Lower lobe of right lung (tissue), 2 donors: ENCODE results near the gene TMEM131L. TPM values are rescaled to one million over a fixed set of nuclear protein-coding genes. Genes with fewer than 3 reads are reported as not detected.
"Not testable (repeated sequence)": the region's sequence is repeated elsewhere in the genome, so short reads cannot be mapped to it uniquely, and the experiment has no call there.

Experiments
- ATAC-seq, 2 donors: fragments of 200-7000 bp; cut with Tn5 transposase; one replicate each; pipeline ENCODE4 v1.9.1; 2020 to 2022; ENCODE audit warnings: mild to moderate bottlenecking in 2 of 2, moderate library complexity in 2 of 2
- DNase-seq: peaks from one replicate; pipeline ENCODE4 v3.0.0-alpha.2; 2020
- H3K27ac ChIP-seq: fragments of 200-600 bp; one replicate; pipeline ENCODE4 v1.8.0; 2022
- H3K27me3 ChIP-seq: fragments of 200-600 bp; one replicate; pipeline ENCODE4 v1.8.0; 2022; ENCODE audit warnings: low read depth
- H3K36me3 ChIP-seq: fragments of 200-600 bp; one replicate; pipeline ENCODE4 v1.8.0; 2022; ENCODE audit warnings: mild to moderate bottlenecking
- H3K4me1 ChIP-seq: fragments of 200-600 bp; one replicate; pipeline ENCODE4 v1.8.0; 2022
- H3K4me3 ChIP-seq: fragments of 200-600 bp; one replicate; pipeline ENCODE4 v1.8.0; 2022; ENCODE audit warnings: mild to moderate bottlenecking
- H3K9me3 ChIP-seq: fragments of 200-600 bp; one replicate; pipeline ENCODE4 v1.8.0; 2022
- CTCF ChIP-seq: fragments of 200-600 bp; IDR thresholded peaks from one replicate; pipeline ENCODE4 v1.8.0; 2022; ENCODE audit warnings: antibody characterized with exemption, mild to moderate bottlenecking
- intact Hi-C: fragments of 100-400 bp; cut with DNase I; formaldehyde crosslinking; loops from one replicate; pipeline ENCODE4 v1.11.0; 2022
- total RNA-seq: library from RNA; stranded (reverse); fragmentation: NEBNext Ultra II Directional; extraction: Animal tissue kit (Norgen Biotek cat#: 25700); gene quantifications from one replicate; pipeline ENCODE4 v1.2.1, GENCODE V29; 2021
- donor health status: DM: no; HTN: yes; CAD: no; lungs with severe emphysema.

The TMEM131L gene
- total RNA-seq, 1 donor from 2014 or later = 21.7 TPM

- intact Hi-C loops = no loop called here
- ATAC-seq (no peak), DNase-seq (no peak)
- Histone ChIP-seq H3K27me3 (no peaks in the 10 kb centered on the region), H3K36me3 (no peaks in the 10 kb centered on the region), H3K4me1 (peaks cover 19% of the 10 kb centered on the region), H3K4me3 (no peak overlapping the region), H3K27ac (no peak overlapping the region), H3K9me3 (peaks cover 4% of the 10 kb centered on the region)
- no peak for TF ChIP-seq CTCF
These were observed 197.5 kb downstream of the TMEM131L start for GRCh38 chr4:153663667-153664066.

GRCh38 chr4:153666505-153666904, 200.3 kb downstream of the TMEM131L start:
- H3K27me3 ChIP-seq, H3K4me3 ChIP-seq, ATAC-seq, H3K36me3 ChIP-seq, H3K27ac ChIP-seq, intact Hi-C loops, DNase-seq, H3K9me3 ChIP-seq, H3K4me1 ChIP-seq: not testable (repeated sequence)

DNA sequence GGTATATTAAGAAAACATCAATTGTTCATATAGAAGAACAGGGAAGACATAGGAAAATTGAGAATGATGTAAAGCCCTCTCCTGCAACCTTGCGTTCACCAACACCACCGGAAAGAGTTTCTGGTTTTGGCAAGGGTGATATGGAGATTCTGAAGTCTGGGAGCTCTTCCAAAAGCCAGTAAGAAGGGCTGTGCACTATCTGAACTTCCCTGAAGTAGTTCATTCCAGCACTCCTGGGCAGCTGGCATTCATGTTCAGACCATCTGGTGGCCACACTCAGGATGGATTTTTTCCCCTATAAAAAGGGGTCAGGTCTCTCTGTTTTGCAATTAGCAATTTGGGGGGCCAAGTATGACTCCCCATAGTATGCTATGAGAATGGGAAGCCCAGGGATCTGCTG, 202.5 kb downstream of the TMEM131L start:
- H3K9me3 ChIP-seq = peaks cover under 1% of the 10 kb centered on the region
- intact Hi-C loops = no loop called here

DNA sequence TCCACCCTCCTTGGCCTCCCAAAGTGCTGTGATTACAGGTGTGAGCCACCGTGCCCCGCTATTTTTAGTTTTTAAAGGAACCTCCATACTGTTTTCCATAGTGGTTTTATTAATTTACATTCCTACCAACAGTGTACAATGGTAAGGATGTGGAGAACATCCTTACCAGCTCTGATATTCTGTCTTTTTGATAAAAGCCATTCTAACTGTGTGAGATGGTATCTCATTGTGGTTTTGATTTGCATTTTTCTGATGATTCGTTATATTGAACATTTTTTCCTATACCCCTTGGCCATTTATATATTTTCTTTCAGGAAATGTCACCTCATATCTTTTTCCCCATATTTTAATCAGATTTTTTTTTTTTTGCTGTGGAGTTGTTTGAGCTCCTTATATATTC, 203.7 kb downstream of the TMEM131L start:
- intact Hi-C loops = no loop called here
- Histone ChIP-seq H3K9me3 (no peaks in the 10 kb centered on the region), H3K4me3 (no peak overlapping the region), H3K4me1 (no peaks in the 10 kb centered on the region), H3K27me3 (no peaks in the 10 kb centered on the region), H3K27ac (no peak overlapping the region), H3K36me3 (no peaks in the 10 kb centered on the region)
- TF ChIP-seq CTCF = no peak
- DNase-seq (no peak), ATAC-seq (no peak)

More for the DNA sequence above, 202.5 kb downstream of the TMEM131L start:
- Histone ChIP-seq H3K4me1 (no peaks in the 10 kb centered on the region), H3K4me3 (no peak overlapping the region), H3K36me3 (no peaks in the 10 kb centered on the region), H3K27ac (no peak overlapping the region), H3K27me3 (no peaks in the 10 kb centered on the region)
- ATAC-seq (no peak), DNase-seq (no peak)
- no peak for TF ChIP-seq CTCF

- Histone ChIP-seq H3K27me3 (no peaks in the 10 kb centered on the region), H3K27ac (no peak overlapping the region), H3K4me1 (no peaks in the 10 kb centered on the region), H3K36me3 (no peaks in the 10 kb centered on the region), H3K4me3 (no peak overlapping the region), H3K9me3 (peaks cover 12% of the 10 kb centered on the region)
- DNase-seq (no peak), ATAC-seq (no peak)
- TF ChIP-seq CTCF = no peak
- intact Hi-C loops = no loop called here
These were observed 210.3 kb downstream of the TMEM131L start for GRCh38 chr4:153676486-153676885.

- H3K4me3 ChIP-seq = no peak overlapping the region
- no peak for TF ChIP-seq CTCF
- H3K27ac ChIP-seq = no peak overlapping the region
- H3K36me3 ChIP-seq = no peaks in the 10 kb centered on the region
- DNase-seq = no peak
- intact Hi-C loops = no loop called here
- H3K27me3 ChIP-seq = no peaks in the 10 kb centered on the region
- H3K4me1 ChIP-seq = no peaks in the 10 kb centered on the region
- peaks cover 12% of the 10 kb centered on the region for H3K9me3 ChIP-seq
- ATAC-seq = peak in 1 of 2 donors; percentile 26
These were observed 210.8 kb downstream of the TMEM131L start for GRCh38 chr4:153676984-153677383.
